SK-N-SH (cell line): ENCODE measurements around the gene DLK2.

Experiments used
- EZH2phosphoT487 ChIP-seq: fragments of 200-600 bp; sonication (generic); IDR thresholded peaks from 2 replicates; pipeline ENCODE4 v1.6.1; 2017; ENCODE audit warnings: low read depth, mixed run types, mild to moderate bottlenecking, antibody characterized with exemption, moderate library complexity, borderline replicate concordance
- MXI1 ChIP-seq: IDR thresholded peaks from 2 replicates; pipeline ENCODE4 v1.6.1; 2012; ENCODE audit warnings: mild to moderate bottlenecking, low read depth, low read length, improper control_type of control experiment
- YY1 ChIP-seq: IDR thresholded peaks from 2 replicates; pipeline ENCODE4 v1.4.0; 2012; ENCODE audit warnings: low read depth, mild to moderate bottlenecking
- TF ChIP-seq, protein P1 (sequence below): fragments of 200-600 bp; sonication (generic); IDR thresholded peaks from 2 replicates; pipeline ENCODE4 v1.6.1; 2017; ENCODE audit warnings: antibody characterized with exemption, mild to moderate bottlenecking, moderate library complexity

GRCh38 chr6:43495409-43495941, 40.1 kb upstream of the DLK2 start:
- TF ChIP-seq MXI1 (no peak), YY1 (no peak), EZH2phosphoT487 (no peak)
- TF ChIP-seq, protein P1, sequence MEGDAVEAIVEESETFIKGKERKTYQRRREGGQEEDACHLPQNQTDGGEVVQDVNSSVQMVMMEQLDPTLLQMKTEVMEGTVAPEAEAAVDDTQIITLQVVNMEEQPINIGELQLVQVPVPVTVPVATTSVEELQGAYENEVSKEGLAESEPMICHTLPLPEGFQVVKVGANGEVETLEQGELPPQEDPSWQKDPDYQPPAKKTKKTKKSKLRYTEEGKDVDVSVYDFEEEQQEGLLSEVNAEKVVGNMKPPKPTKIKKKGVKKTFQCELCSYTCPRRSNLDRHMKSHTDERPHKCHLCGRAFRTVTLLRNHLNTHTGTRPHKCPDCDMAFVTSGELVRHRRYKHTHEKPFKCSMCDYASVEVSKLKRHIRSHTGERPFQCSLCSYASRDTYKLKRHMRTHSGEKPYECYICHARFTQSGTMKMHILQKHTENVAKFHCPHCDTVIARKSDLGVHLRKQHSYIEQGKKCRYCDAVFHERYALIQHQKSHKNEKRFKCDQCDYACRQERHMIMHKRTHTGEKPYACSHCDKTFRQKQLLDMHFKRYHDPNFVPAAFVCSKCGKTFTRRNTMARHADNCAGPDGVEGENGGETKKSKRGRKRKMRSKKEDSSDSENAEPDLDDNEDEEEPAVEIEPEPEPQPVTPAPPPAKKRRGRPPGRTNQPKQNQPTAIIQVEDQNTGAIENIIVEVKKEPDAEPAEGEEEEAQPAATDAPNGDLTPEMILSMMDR: peak; percentile 40; the same call in 1 of the 2 replicates
